Gastroesophageal sphincter (tissue), 3 donors: ENCODE measurements around the gene DLGAP3.

ENCODE experiments used
- EP300 ChIP-seq: sonication (generic); formaldehyde crosslinking; IDR thresholded peaks from one replicate; pipeline ENCODE4 v1.6.1; 2017; ENCODE audit warnings: antibody characterized with exemption, mild to moderate bottlenecking
- POLR2AphosphoS5 ChIP-seq: sonication (generic); formaldehyde crosslinking; IDR thresholded peaks from one replicate; pipeline ENCODE4 v1.6.1; 2017; ENCODE audit warnings: antibody characterized with exemption
- TF ChIP-seq, protein P1 (sequence below), 4 experiments: fragments of 200-600 bp in 2 of 4; fragments of 450-650 bp in 2 of 4; sonication (generic) in 1 of 4; IDR thresholded peaks; one replicate each; pipeline ENCODE4 v1.5.1; 2017 to 2019; ENCODE audit warnings: antibody characterized with exemption in 4 of 4, mild to moderate bottlenecking in 2 of 4, moderate library complexity in 2 of 4

DNA sequence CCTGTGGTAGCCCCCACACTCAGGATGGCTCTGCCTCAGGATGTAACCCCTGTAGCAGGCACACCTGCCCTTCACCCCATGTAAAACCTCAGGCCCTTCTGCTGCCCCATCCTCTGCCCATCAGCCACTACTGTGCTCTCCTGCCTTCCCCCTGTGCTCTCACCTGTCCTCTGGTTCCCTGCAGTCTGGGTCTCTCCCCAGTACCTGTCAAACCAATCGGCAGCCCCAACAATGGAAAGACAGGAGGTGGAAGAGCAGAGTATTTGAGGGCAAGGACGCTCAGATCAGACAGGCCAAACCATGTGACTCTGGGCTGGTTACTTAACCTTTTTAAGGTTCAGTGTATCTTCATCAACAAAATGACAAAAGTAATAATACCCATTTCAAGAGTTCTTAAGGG, 100.8 kb downstream of the DLGAP3 start:
- TF ChIP-seq, protein P1, sequence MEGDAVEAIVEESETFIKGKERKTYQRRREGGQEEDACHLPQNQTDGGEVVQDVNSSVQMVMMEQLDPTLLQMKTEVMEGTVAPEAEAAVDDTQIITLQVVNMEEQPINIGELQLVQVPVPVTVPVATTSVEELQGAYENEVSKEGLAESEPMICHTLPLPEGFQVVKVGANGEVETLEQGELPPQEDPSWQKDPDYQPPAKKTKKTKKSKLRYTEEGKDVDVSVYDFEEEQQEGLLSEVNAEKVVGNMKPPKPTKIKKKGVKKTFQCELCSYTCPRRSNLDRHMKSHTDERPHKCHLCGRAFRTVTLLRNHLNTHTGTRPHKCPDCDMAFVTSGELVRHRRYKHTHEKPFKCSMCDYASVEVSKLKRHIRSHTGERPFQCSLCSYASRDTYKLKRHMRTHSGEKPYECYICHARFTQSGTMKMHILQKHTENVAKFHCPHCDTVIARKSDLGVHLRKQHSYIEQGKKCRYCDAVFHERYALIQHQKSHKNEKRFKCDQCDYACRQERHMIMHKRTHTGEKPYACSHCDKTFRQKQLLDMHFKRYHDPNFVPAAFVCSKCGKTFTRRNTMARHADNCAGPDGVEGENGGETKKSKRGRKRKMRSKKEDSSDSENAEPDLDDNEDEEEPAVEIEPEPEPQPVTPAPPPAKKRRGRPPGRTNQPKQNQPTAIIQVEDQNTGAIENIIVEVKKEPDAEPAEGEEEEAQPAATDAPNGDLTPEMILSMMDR (IDR thresholded peaks at IDR 0.05) = no peak
- TF ChIP-seq EP300 (no peak), POLR2AphosphoS5 (no peak)
